CD4-positive, alpha-beta T cell (primary cell): ENCODE results near the gene AHRR. TPM values are rescaled to one million over a fixed set of nuclear protein-coding genes. Genes with fewer than 3 reads are reported as not detected.
A peak's percentile ranks its signal among the peaks of the same experiment; 100 is the strongest.
"Not testable (repeated sequence)": the region's sequence is repeated elsewhere in the genome, so short reads cannot be mapped to it uniquely, and the experiment has no call there.

Experiments used
- ATAC-seq: fragments of 200-7000 bp; cut with Tn5 transposase; one replicate; pipeline ENCODE4 v1.10.0; 2022; ENCODE audit warnings: mild to moderate bottlenecking; ENCODE audit not compliant: poor library complexity
- CTCF ChIA-PET: fragments of 350-600 bp; sonication (Branson Sonifier 250); formaldehyde crosslinking; loops from one replicate; lab custom pipeline; 2021; ENCODE audit warnings: antibody characterized with exemption, inconsistent platforms; lab: Charles Lee
- POLR2A ChIA-PET: fragments of 350-600 bp; sonication (Branson Sonifier 250); formaldehyde crosslinking; loops from one replicate; lab custom pipeline; 2021; ENCODE audit warnings: antibody characterized with exemption, inconsistent platforms; lab: Charles Lee
- DNase-seq, 14 experiments: peaks; one replicate each; pipeline ENCODE4 v3.0.0-alpha.2; 2013 to 2020; ENCODE audit warnings: mixed read lengths in 2 of 14
- H3K27ac ChIP-seq, 2 donors: one replicate each; pipeline versions ENCODE4 v1.5.1 to v1.7.0; 2013; ENCODE audit warnings: low read length in 2 of 2, low read depth in 1 of 2, mild to moderate bottlenecking in 1 of 2
- H3K27me3 ChIP-seq, 2 experiments: 1 replicate in 1 of 2; 2 replicates in 1 of 2; pipeline versions ENCODE4 v1.6.1 to v1.7.0; 2013; ENCODE audit warnings: low read length in 2 of 2, control low read depth in 1 of 2, mild to moderate bottlenecking in 1 of 2, moderate library complexity in 1 of 2; ENCODE audit not compliant: insufficient read depth in 2 of 2, control insufficient read depth in 1 of 2
- H3K36me3 ChIP-seq: one replicate; pipeline ENCODE4 v1.6.1; 2013; ENCODE audit warnings: low read length, control low read depth; ENCODE audit not compliant: insufficient read depth
- H3K4me1 ChIP-seq: one replicate; pipeline ENCODE4 v1.6.1; 2013; ENCODE audit warnings: low read length, control low read depth; ENCODE audit not compliant: insufficient read depth
- H3K4me3 ChIP-seq: one replicate; pipeline ENCODE4 v1.5.1; 2013; ENCODE audit warnings: mild to moderate bottlenecking, low read length, moderate library complexity
- H3K9me3 ChIP-seq, 2 experiments: 1 replicate in 1 of 2; 2 replicates in 1 of 2; pipeline versions ENCODE4 v1.6.1 to v1.7.0; 2013; ENCODE audit warnings: low read length in 2 of 2, mild to moderate bottlenecking in 2 of 2, control low read depth in 1 of 2, moderate library complexity in 1 of 2; ENCODE audit not compliant: control insufficient read depth in 1 of 2, insufficient read depth in 1 of 2
- H3K27ac Mint-ChIP-seq: one replicate; pipeline ENCODE4 v1.8.0; 2020; ENCODE audit warnings: mixed read lengths
- H3K27me3 Mint-ChIP-seq: one replicate; pipeline ENCODE4 v1.8.0; 2021; ENCODE audit warnings: mixed read lengths
- H3K36me3 Mint-ChIP-seq: one replicate; pipeline ENCODE4 v1.8.0; 2021; ENCODE audit warnings: low read depth, mixed read lengths
- H3K4me1 Mint-ChIP-seq: one replicate; pipeline ENCODE4 v1.8.0; 2021; ENCODE audit warnings: low read depth, mixed read lengths
- H3K4me3 Mint-ChIP-seq: one replicate; pipeline ENCODE4 v1.8.0; 2020; ENCODE audit warnings: mild to moderate bottlenecking, mixed read lengths
- H3K9me3 Mint-ChIP-seq: one replicate; pipeline ENCODE4 v1.8.0; 2020; ENCODE audit warnings: mixed read lengths
- CTCF ChIP-seq: fragments of 200-600 bp; IDR thresholded peaks from one replicate; pipeline ENCODE4 v1.8.0; 2022; ENCODE audit warnings: antibody characterized with exemption, mild to moderate bottlenecking
- intact Hi-C, 2 experiments: fragments of 100-400 bp; cut with DNase I in 1 of 2; cut with micrococcal nuclease in 1 of 2; formaldehyde crosslinking; loops; one replicate each; pipeline versions ENCODE4 v1.15.1 to v1.9.0; 2023 to 2025; cut with DNase I, micrococcal nuclease
- total RNA-seq, 174 experiments: library from RNA in 2 of 174; stranded (reverse) in 2 of 174; gene quantifications; one replicate each; pipeline ENCODE4 v1.2.3 and lab custom pipeline; 2021 to 2026

AHRR gene
- total RNA-seq, 2 experiments from 2014 or later = 0.45 to 0.63 TPM

- H3K4me3 Mint-ChIP-seq = no peak overlapping the region
- H3K9me3 Mint-ChIP-seq = no peaks in the 10 kb centered on the region
- CTCF ChIA-PET = no interaction called here
- Histone ChIP-seq H3K9me3 (no peaks in the 10 kb centered on the region), H3K36me3 (peaks cover 56% of the 10 kb centered on the region), H3K27ac (no peak overlapping the region), H3K4me1 (peaks cover under 1% of the 10 kb centered on the region), H3K4me3 (no peak overlapping the region), H3K27me3 (no peaks in the 10 kb centered on the region)
- H3K36me3 Mint-ChIP-seq = peaks cover 42% of the 10 kb centered on the region
- intact Hi-C loops = no loop called here
- TF ChIP-seq CTCF = no peak
- POLR2A ChIA-PET = no interaction called here
- no peaks in the 10 kb centered on the region for H3K27me3 Mint-ChIP-seq
- H3K4me1 Mint-ChIP-seq = peaks cover 6% of the 10 kb centered on the region
- ATAC-seq (no peak), DNase-seq (peak in 1 of 14 experiments; percentile 29)
- no peak overlapping the region for H3K27ac Mint-ChIP-seq
These were observed 14.2 kb upstream of the AHRR start for GRCh38 chr5:307306-307705.

- no peak for ATAC-seq
- CTCF ChIA-PET = no interaction called here
- H3K27ac Mint-ChIP-seq = no peak overlapping the region
These were observed 13.5 kb upstream of the AHRR start for GRCh38 chr5:307794-308579.

GRCh38 chr5:308672-309271, 12.7 kb upstream of the AHRR start:
- Mint-ChIP-seq H3K4me3 (no peak overlapping the region), H3K27ac (no peak overlapping the region), H3K4me1 (no peaks in the 10 kb centered on the region), H3K9me3 (no peaks in the 10 kb centered on the region), H3K36me3 (peaks cover 49% of the 10 kb centered on the region), H3K27me3 (no peaks in the 10 kb centered on the region)
- Histone ChIP-seq H3K4me1 (no peaks in the 10 kb centered on the region), H3K27ac (no peak overlapping the region), H3K36me3 (peaks cover 66% of the 10 kb centered on the region), H3K9me3 (no peaks in the 10 kb centered on the region), H3K27me3 (no peaks in the 10 kb centered on the region), H3K4me3 (no peak overlapping the region)
- TF ChIP-seq CTCF = no peak
- ATAC-seq = no peak
- POLR2A ChIA-PET = no interaction called here
- intact Hi-C loops = no loop called here
- CTCF ChIA-PET = no interaction called here
- no peak for DNase-seq

More at GRCh38 chr5:307794-308579, 13.5 kb upstream of the AHRR start:
- Histone ChIP-seq H3K27ac (no peak overlapping the region), H3K4me1 (no peaks in the 10 kb centered on the region), H3K9me3 (no peaks in the 10 kb centered on the region), H3K27me3 (no peaks in the 10 kb centered on the region), H3K4me3 (no peak overlapping the region), H3K36me3 (peaks cover 60% of the 10 kb centered on the region)
- TF ChIP-seq CTCF = no peak
- POLR2A ChIA-PET = no interaction called here
- H3K36me3 Mint-ChIP-seq = peaks cover 48% of the 10 kb centered on the region
- no peaks in the 10 kb centered on the region for H3K27me3 Mint-ChIP-seq
- DNase-seq = peak in 1 of 14 experiments; percentile 26
- H3K4me3 Mint-ChIP-seq = no peak overlapping the region
- intact Hi-C loops = no loop called here
- H3K9me3 Mint-ChIP-seq = no peaks in the 10 kb centered on the region
- no peaks in the 10 kb centered on the region for H3K4me1 Mint-ChIP-seq

GRCh38 chr5:309831-310230, 11.7 kb upstream of the AHRR start:
- H3K4me1 Mint-ChIP-seq, H3K9me3 Mint-ChIP-seq, H3K4me3 ChIP-seq, ATAC-seq, DNase-seq, H3K4me3 Mint-ChIP-seq, CTCF ChIA-PET, intact Hi-C loops, H3K4me1 ChIP-seq, H3K27ac Mint-ChIP-seq, H3K27me3 Mint-ChIP-seq, H3K27me3 ChIP-seq, POLR2A ChIA-PET, H3K27ac ChIP-seq, H3K9me3 ChIP-seq: not testable (repeated sequence)
- peaks cover 57% of the 10 kb centered on the region for H3K36me3 Mint-ChIP-seq
- peaks cover 74% of the 10 kb centered on the region for H3K36me3 ChIP-seq
